ENCODE results near the gene KCNK4. TPM values are rescaled to one million over a fixed set of nuclear protein-coding genes. Genes with fewer than 3 reads are reported as not detected.

Gene KCNK4
- total RNA-seq, 1 experiment from 2014 or later, result 0.26 TPM

GRCh38 chr11:64339286-64339685 is 48.2 kb downstream of the KCNK4 start:
- Histone ChIP-seq H3K27me3 (replicated peaks; ENCODE audit: insufficient read depth, low read depth, low read length, poor library complexity) (no peaks in the 10 kb centered on the region), H3K4me3 (ENCODE audit: low read depth, low read length, poor library complexity, severe bottlenecking) (no peak overlapping the region), H3K9me3 (ENCODE audit: low read depth, low read length, poor library complexity, severe bottlenecking) (no peaks in the 10 kb centered on the region), H3K27ac (ENCODE audit: low read depth, low read length, poor library complexity, severe bottlenecking) (no peak overlapping the region), H3K36me3 (ENCODE audit: insufficient read depth, low read length, poor library complexity, severe bottlenecking) (no peaks in the 10 kb centered on the region), H3K4me1 (ENCODE audit: insufficient read depth, low read length, poor library complexity, severe bottlenecking) (no peaks in the 10 kb centered on the region)
- DNase-seq (ENCODE audit: low spot score), result no peak
- no TSS peak for BruUV-seq (replicated peaks)
- POLR2A ChIA-PET (ENCODE audit: low non-redundant PET), result no interaction called here
- CTCF ChIA-PET, result interaction anchor here (0.7 kb wide), 1 partner anchor 32 kb away, joined by 16 read pairs; no protein-coding TSS in a partner anchor
- TF ChIP-seq CTCF (conservative IDR thresholded peaks at IDR 0.05; ENCODE audit: low read depth, low read length) (no peak), EZH2 (IDR thresholded peaks at IDR 0.05; ENCODE audit: borderline replicate concordance, low read depth, low read length, poor library complexity, severe bottlenecking) (no peak)
- intact Hi-C loops (cut with micrococcal nuclease; ENCODE audit: unreplicated experiment), result no loop called here

GRCh38 chr11:64339754-64340408 is 48.8 kb downstream of the KCNK4 start, which contains the start of gene CCDC88B:
Gene CCDC88B (plus strand): TSS chr11:64340204. CDS start chr11:64340267, 63 bp downstream.
- Histone ChIP-seq H3K9me3 (ENCODE audit: low read depth, low read length, poor library complexity, severe bottlenecking) (no peaks in the 10 kb centered on the region), H3K27ac (ENCODE audit: low read depth, low read length, poor library complexity, severe bottlenecking) (no peak within 1 kb of the TSS), H3K4me1 (ENCODE audit: insufficient read depth, low read length, poor library complexity, severe bottlenecking) (no peaks in the 10 kb centered on the region), H3K36me3 (ENCODE audit: insufficient read depth, low read length, poor library complexity, severe bottlenecking) (no peaks in the 10 kb centered on the region), H3K4me3 (ENCODE audit: low read depth, low read length, poor library complexity, severe bottlenecking) (no peak within 1 kb of the TSS), H3K27me3 (replicated peaks; ENCODE audit: insufficient read depth, low read depth, low read length, poor library complexity) (no peaks in the 10 kb centered on the region)
- TF ChIP-seq EZH2 (IDR thresholded peaks at IDR 0.05; ENCODE audit: borderline replicate concordance, low read depth, low read length, poor library complexity, severe bottlenecking) (no peak), CTCF (conservative IDR thresholded peaks at IDR 0.05; ENCODE audit: low read depth, low read length) (no peak)
- BruUV-seq (replicated peaks), result no TSS peak
- DNase-seq (ENCODE audit: low spot score), result no peak
- intact Hi-C loops (cut with micrococcal nuclease; ENCODE audit: unreplicated experiment), result no loop called here
- ChIA-PET POLR2A (ENCODE audit: low non-redundant PET) (no interaction called here), CTCF (no interaction called here)

GRCh38 chr11:64340671-64341335 is 49.7 kb downstream of the KCNK4 start:
- CTCF ChIA-PET, result interaction anchor here (0.6 to 2.2 kb wide), 4 partner anchors 8 to 23 kb away, joined by 3 to 10 read pairs (median 3); partner anchors contain the start of genes PRDX5 and TRMT112
- H3K36me3 ChIP-seq (ENCODE audit: insufficient read depth, low read length, poor library complexity, severe bottlenecking), result no peaks in the 10 kb centered on the region
- POLR2A ChIA-PET (ENCODE audit: low non-redundant PET), result no interaction called here
- DNase-seq (ENCODE audit: low spot score), result no peak
- BruUV-seq (replicated peaks), result no TSS peak
- no peak overlapping the region for H3K4me3 ChIP-seq (ENCODE audit: low read depth, low read length, poor library complexity, severe bottlenecking)
- no peaks in the 10 kb centered on the region for H3K4me1 ChIP-seq (ENCODE audit: insufficient read depth, low read length, poor library complexity, severe bottlenecking)
- intact Hi-C loops (cut with micrococcal nuclease; ENCODE audit: unreplicated experiment), result no loop called here
- no peak overlapping the region for H3K27ac ChIP-seq (ENCODE audit: low read depth, low read length, poor library complexity, severe bottlenecking)
- no peaks in the 10 kb centered on the region for H3K9me3 ChIP-seq (ENCODE audit: low read depth, low read length, poor library complexity, severe bottlenecking)
- TF ChIP-seq EZH2 (IDR thresholded peaks at IDR 0.05; ENCODE audit: borderline replicate concordance, low read depth, low read length, poor library complexity, severe bottlenecking) (no peak), CTCF (conservative IDR thresholded peaks at IDR 0.05; ENCODE audit: low read depth, low read length) (no peak)
- no peaks in the 10 kb centered on the region for H3K27me3 ChIP-seq (replicated peaks; ENCODE audit: insufficient read depth, low read depth, low read length, poor library complexity)

Measured in A673 (cell line).